H9 (cell line): ENCODE measurements around the gene TDP2. TPM values are rescaled to one million over a fixed set of nuclear protein-coding genes. Genes with fewer than 3 reads are reported as not detected.

Source experiments
- DNase-seq: peaks from one replicate; pipeline ENCODE4 v3.0.0-alpha.2; 2017
- H2AFZ ChIP-seq: one replicate; pipeline ENCODE4 v1.6.1; 2013; ENCODE audit warnings: mild to moderate bottlenecking, low read length, control low read depth, moderate library complexity
- H2AK5ac ChIP-seq: 2 replicates; pipeline ENCODE4 v1.6.1; 2013; ENCODE audit warnings: low read length, control low read depth, mixed read lengths; ENCODE audit not compliant: insufficient read length
- H2BK120ac ChIP-seq: one replicate; pipeline ENCODE4 v1.6.1; 2013; ENCODE audit warnings: low read depth, mild to moderate bottlenecking, low read length, control low read depth, inconsistent platforms; ENCODE audit not compliant: poor library complexity, severe bottlenecking
- H2BK12ac ChIP-seq: 2 replicates; pipeline ENCODE4 v1.6.1; 2013; ENCODE audit warnings: low read length, control low read depth, mixed read lengths, low read depth; ENCODE audit not compliant: insufficient read length
- H2BK15ac ChIP-seq: 2 replicates; pipeline ENCODE4 v1.6.1; 2013; ENCODE audit warnings: low read depth, low read length, control low read depth
- H2BK20ac ChIP-seq: one replicate; pipeline ENCODE4 v1.6.1; 2013; ENCODE audit warnings: low read depth, mild to moderate bottlenecking, low read length, control low read depth, inconsistent platforms; ENCODE audit not compliant: poor library complexity, severe bottlenecking
- H2BK5ac ChIP-seq: 2 replicates; pipeline ENCODE4 v1.6.1; 2013; ENCODE audit warnings: low read length, control low read depth, mixed read lengths; ENCODE audit not compliant: insufficient read length
- H3K14ac ChIP-seq: 2 replicates; pipeline ENCODE4 v1.6.1; 2013; ENCODE audit warnings: low read length, control low read depth; ENCODE audit not compliant: insufficient read depth
- H3K18ac ChIP-seq: 2 replicates; pipeline ENCODE4 v1.6.1; 2013; ENCODE audit warnings: low read depth, mild to moderate bottlenecking, mixed read lengths, low read length, control low read depth; ENCODE audit not compliant: insufficient read length
- H3K23ac ChIP-seq: 2 replicates; pipeline ENCODE4 v1.6.1; 2013; ENCODE audit warnings: low read length, control low read depth, mixed read lengths, low read depth; ENCODE audit not compliant: insufficient read length
- H3K23me2 ChIP-seq: 2 replicates; pipeline ENCODE4 v1.6.1; 2013; ENCODE audit warnings: low read depth, mild to moderate bottlenecking, mixed read lengths, low read length, control low read depth; ENCODE audit not compliant: insufficient read length, poor library complexity, severe bottlenecking
- H3K27ac ChIP-seq: 2 replicates; pipeline ENCODE4 v1.5.1; 2013; ENCODE audit warnings: low read length, control low read depth, mixed read lengths, low read depth; ENCODE audit not compliant: insufficient read length
- H3K27me3 ChIP-seq: 2 replicates; pipeline ENCODE4 v1.6.1; 2013; ENCODE audit warnings: low read length, control low read depth, inconsistent platforms; ENCODE audit not compliant: insufficient read depth
- H3K4ac ChIP-seq: 2 replicates; pipeline ENCODE4 v1.6.1; 2013; ENCODE audit warnings: low read depth, mild to moderate bottlenecking, control low read depth, inconsistent platforms, low read length, moderate library complexity
- H3K4me1 ChIP-seq: 2 replicates; pipeline ENCODE4 v1.6.1; 2013; ENCODE audit warnings: low read length, control low read depth, inconsistent platforms; ENCODE audit not compliant: insufficient read depth
- H3K4me2 ChIP-seq: 2 replicates; pipeline ENCODE4 v1.6.1; 2013; ENCODE audit warnings: low read length, control low read depth, mixed read lengths; ENCODE audit not compliant: insufficient read length, insufficient read depth
- H3K56ac ChIP-seq: 2 replicates; pipeline ENCODE4 v1.6.1; 2013; ENCODE audit warnings: low read depth, mild to moderate bottlenecking, mixed read lengths, low read length, control low read depth; ENCODE audit not compliant: insufficient read length
- H3K79me1 ChIP-seq: 2 replicates; pipeline ENCODE4 v1.6.1; 2013; ENCODE audit warnings: low read depth, mild to moderate bottlenecking, moderate library complexity, low read length, control low read depth, inconsistent platforms; ENCODE audit not compliant: insufficient read depth, poor library complexity, severe bottlenecking
- H3K79me2 ChIP-seq: 2 replicates; pipeline ENCODE4 v1.6.1; 2013; ENCODE audit warnings: low read length, control low read depth, inconsistent platforms; ENCODE audit not compliant: insufficient read depth
- H3K9ac ChIP-seq: 2 replicates; pipeline ENCODE4 v1.6.1; 2013; ENCODE audit warnings: low read length, control low read depth, mixed read lengths; ENCODE audit not compliant: insufficient read length; ENCODE audit errors: extremely low read depth
- H3K9me3 ChIP-seq: one replicate; pipeline ENCODE4 v1.6.1; 2013; ENCODE audit warnings: low read depth, low read length, inconsistent platforms; ENCODE audit not compliant: control insufficient read depth
- H3T11ph ChIP-seq: one replicate; pipeline ENCODE4 v1.6.1; 2013; ENCODE audit warnings: mild to moderate bottlenecking, low read length, control low read depth, inconsistent platforms
- H4K20me1 ChIP-seq: one replicate; pipeline ENCODE4 v1.6.1; 2013; ENCODE audit not compliant: control insufficient read depth, insufficient read length, insufficient read depth
- H4K5ac ChIP-seq: 2 replicates; pipeline ENCODE4 v1.6.1; 2013; ENCODE audit warnings: low read depth, mild to moderate bottlenecking, mixed read lengths, low read length, control low read depth; ENCODE audit not compliant: insufficient read length
- H4K8ac ChIP-seq: replicated peaks from 2 replicates; pipeline ENCODE4 v1.6.1; 2013; ENCODE audit warnings: low read length, control low read depth, mixed read lengths, low read depth; ENCODE audit not compliant: insufficient read length
- H4K91ac ChIP-seq: 2 replicates; pipeline ENCODE4 v1.6.1; 2013; ENCODE audit warnings: low read depth, mild to moderate bottlenecking, moderate library complexity, mixed read lengths, low read length, control low read depth; ENCODE audit not compliant: insufficient read length
- H3K27ac Mint-ChIP-seq, 3 experiments: 2 replicates in 2 of 3; 3 replicates in 1 of 3; pipeline ENCODE4 v1.8.0; 2020 to 2021; ENCODE audit warnings: mixed read lengths in 3 of 3, mild to moderate bottlenecking in 1 of 3, moderate library complexity in 1 of 3
- H3K27me3 Mint-ChIP-seq: 2 replicates; pipeline ENCODE4 v1.8.0; 2021; ENCODE audit warnings: low read depth, mild to moderate bottlenecking, moderate library complexity, mixed read lengths
- H3K36me3 Mint-ChIP-seq, 3 experiments: 2 replicates in 2 of 3; 3 replicates in 1 of 3; pipeline ENCODE4 v1.8.0; 2020 to 2021; ENCODE audit warnings: low read depth in 3 of 3, mixed read lengths in 3 of 3; ENCODE audit not compliant: insufficient read depth in 1 of 3
- H3K4me1 Mint-ChIP-seq, 2 experiments: 2 replicates each; pipeline ENCODE4 v1.8.0; 2020; ENCODE audit warnings: mixed read lengths in 2 of 2
- H3K4me3 Mint-ChIP-seq, 2 experiments: 2 replicates in 1 of 2; 3 replicates in 1 of 2; pipeline ENCODE4 v1.8.0; 2020 to 2021; ENCODE audit warnings: mild to moderate bottlenecking in 2 of 2, mixed read lengths in 2 of 2, moderate library complexity in 1 of 2
- H3K9me3 Mint-ChIP-seq, 2 experiments: 2 replicates in 1 of 2; 3 replicates in 1 of 2; pipeline ENCODE4 v1.8.0; 2020; ENCODE audit warnings: mild to moderate bottlenecking in 2 of 2, mixed read lengths in 2 of 2, moderate library complexity in 1 of 2
- CTCF ChIP-seq: fragments of 200-600 bp; sonication (generic); conservative IDR thresholded peaks from 3 replicates; pipeline ENCODE4 v1.8.0; 2021; ENCODE audit warnings: antibody characterized with exemption, mild to moderate bottlenecking
- WGBS: extraction: QIAGEN DNeasy Blood & Tissue Kit; methylation state at CpG from one replicate; pipeline ENCODE4 v1.1.7; 2013; ENCODE audit warnings: missing lambda C conversion rate, low lambda C conversion rate, mixed read lengths; ENCODE audit not compliant: insufficient read length; ENCODE audit errors: extremely low coverage; 5-methylcytosine and 5-hydroxymethylcytosine counted together
- total RNA-seq: library from RNA; stranded (reverse); gene quantifications from 2 replicates; pipeline ENCODE4 v1.2.1, GENCODE V29; 2021

The TDP2 gene
- total RNA-seq, 1 experiment from 2014 or later = 55.6 TPM

GRCh38 chr6:24606200-24606930 lies 60.3 kb downstream of the TDP2 start:
- no peak for TF ChIP-seq CTCF
- Histone ChIP-seq H3K4ac (no peak overlapping the region), H3K27me3 (no peaks in the 10 kb centered on the region), H4K5ac (no peak overlapping the region), H3K4me2 (no peak overlapping the region), H2BK5ac (no peak overlapping the region), H3K23ac (no peak overlapping the region), H3K9ac (no peak overlapping the region), H3K4me1 (no peaks in the 10 kb centered on the region), H3K27ac (no peak overlapping the region), H3K56ac (no peak overlapping the region), H3K79me1 (no peaks in the 10 kb centered on the region), H3T11ph (no peak overlapping the region), H3K9me3 (no peaks in the 10 kb centered on the region), H3K23me2 (no peaks in the 10 kb centered on the region), H2BK15ac (no peak overlapping the region), H4K20me1 (no peaks in the 10 kb centered on the region), H3K79me2 (no peaks in the 10 kb centered on the region), H2BK12ac (no peak overlapping the region), H2BK20ac (no peak overlapping the region), H3K14ac (no peak overlapping the region), H4K8ac (no peak overlapping the region), H3K18ac (no peak overlapping the region), H2AFZ (no peak overlapping the region), H4K91ac (no peak overlapping the region), H2BK120ac (no peak overlapping the region), H2AK5ac (no peak overlapping the region)
- no CpG with 5 or more reads among the region's 6 CpGs for WGBS
- DNase-seq = no peak
- no peak overlapping the region for H3K4me3 Mint-ChIP-seq
- no peaks in the 10 kb centered on the region for H3K27me3 Mint-ChIP-seq
- no peak overlapping the region for H3K27ac Mint-ChIP-seq
- H3K36me3 Mint-ChIP-seq = peaks cover 0 to 6% (median 0%) of the 10 kb centered on the region in 3 experiments; a peak in 2 of 7 replicates
- H3K4me1 Mint-ChIP-seq = no peaks in the 10 kb centered on the region
- no peaks in the 10 kb centered on the region for H3K9me3 Mint-ChIP-seq
